H54 (cell line): ENCODE data around the gene IL36A.

Source experiments
- DNase-seq: peaks from one replicate; pipeline ENCODE4 v3.0.0; 2011; ENCODE audit warnings: low spot score, mixed read lengths; ENCODE audit not compliant: insufficient read length
- FAIRE-seq: peaks from 3 replicates; lab custom pipeline; 2011; peaks lifted over from hg19 to GRCh38; lab: Jason Lieb, UNC
- POLR2A ChIP-seq: IDR thresholded peaks from 2 replicates; pipeline ENCODE4 v1.6.1; 2011; ENCODE audit warnings: low read depth, mild to moderate bottlenecking, low read length

IL36A gene

DNA sequence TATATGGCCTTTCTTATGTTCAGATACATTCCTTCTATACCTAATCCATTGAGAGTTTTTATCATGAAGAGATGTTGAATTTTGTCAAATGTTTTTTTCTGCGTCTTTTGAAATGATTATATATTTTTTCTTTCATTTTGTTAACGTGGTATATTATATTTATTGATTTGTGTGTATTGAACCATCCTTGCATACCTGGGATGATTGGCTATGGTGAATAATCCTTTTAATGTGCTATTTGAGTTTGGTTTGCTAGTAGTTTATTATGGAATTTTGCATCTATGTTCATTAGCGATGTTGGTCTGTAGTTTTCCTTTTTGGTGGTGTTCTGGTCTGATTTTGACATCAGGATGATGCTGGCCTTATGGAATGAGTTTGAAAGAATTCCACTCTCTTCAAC, 15.6 kb upstream of the IL36A start:
- no peak for DNase-seq
- no peak for TF ChIP-seq POLR2A
- FAIRE-seq, result no peak

DNA sequence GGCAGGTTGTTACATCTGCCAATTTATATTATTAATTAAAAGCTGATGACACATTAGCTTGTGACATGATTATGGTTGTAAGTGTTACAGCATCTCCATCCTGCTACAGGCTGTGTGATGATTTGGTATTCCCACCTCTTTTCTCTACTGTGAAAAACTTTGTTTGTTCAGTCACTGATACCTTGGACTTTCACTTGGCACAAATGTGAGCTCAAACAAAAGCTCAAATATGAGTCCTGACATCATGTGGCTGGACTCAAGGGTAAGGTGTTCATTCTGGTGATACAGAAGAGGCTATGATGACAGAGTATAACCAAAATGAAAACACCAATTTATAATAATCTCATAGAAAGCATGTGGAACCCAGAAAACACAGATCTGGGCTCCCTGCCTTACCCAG, 11.4 kb upstream of the IL36A start:
- no peak for TF ChIP-seq POLR2A
- no peak for FAIRE-seq
- no peak for DNase-seq

DNA sequence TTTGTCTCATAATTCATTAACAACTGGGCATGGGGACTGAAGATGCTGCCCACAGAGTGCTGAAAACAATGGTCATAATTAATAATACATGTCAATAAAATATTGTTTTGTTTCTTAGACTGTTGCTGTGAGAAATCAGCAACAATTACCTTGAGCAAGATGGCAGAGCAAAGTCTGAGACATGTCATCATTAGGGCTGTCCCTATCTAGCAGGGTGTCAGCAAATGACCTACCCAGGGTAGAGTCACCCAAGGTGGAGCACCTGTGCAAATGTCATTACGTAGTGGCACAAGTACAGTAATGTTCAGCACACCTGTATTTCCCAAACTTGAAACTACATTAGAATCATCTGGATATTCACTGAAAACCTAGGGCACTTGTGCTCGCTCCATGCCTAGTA, 10.6 kb upstream of the IL36A start:
- DNase-seq (no peak), FAIRE-seq (no peak)
- no peak for TF ChIP-seq POLR2A

GRCh38 chr2:112995346-112995920, 9.8 kb upstream of the IL36A start:
- no peak for TF ChIP-seq POLR2A
- FAIRE-seq, result no peak
- no peak for DNase-seq

- no peak for TF ChIP-seq POLR2A
- FAIRE-seq (no peak), DNase-seq (no peak)
Measured at GRCh38 chr2:112996635-112997034, 8.6 kb upstream of the IL36A start.

- no peak for FAIRE-seq
- no peak for DNase-seq
- no peak for TF ChIP-seq POLR2A
Measured at GRCh38 chr2:112997151-112997550, 8.1 kb upstream of the IL36A start.

- DNase-seq, result no peak
- no peak for FAIRE-seq
- no peak for TF ChIP-seq POLR2A
Measured at GRCh38 chr2:113000436-113000835, 4.8 kb upstream of the IL36A start.

GRCh38 chr2:113002677-113003076, 2.6 kb upstream of the IL36A start:
- no peak for DNase-seq
- no peak for TF ChIP-seq POLR2A
- no peak for FAIRE-seq

GRCh38 chr2:113007250-113007649, 2.0 kb downstream of the IL36A start:
- TF ChIP-seq POLR2A, result no peak
- DNase-seq, result no peak
- FAIRE-seq, result no peak

GRCh38 chr2:113009622-113010021, 4.4 kb downstream of the IL36A start:
- no peak for FAIRE-seq
- DNase-seq, result no peak
- no peak for TF ChIP-seq POLR2A

GRCh38 chr2:113010088-113010487, 4.8 kb downstream of the IL36A start:
- TF ChIP-seq POLR2A, result no peak
- peak; percentile 20 for FAIRE-seq
- no peak for DNase-seq

- FAIRE-seq, result no peak
- TF ChIP-seq POLR2A, result no peak
- no peak for DNase-seq
Measured at GRCh38 chr2:113011108-113011507, 5.8 kb downstream of the IL36A start.

DNA sequence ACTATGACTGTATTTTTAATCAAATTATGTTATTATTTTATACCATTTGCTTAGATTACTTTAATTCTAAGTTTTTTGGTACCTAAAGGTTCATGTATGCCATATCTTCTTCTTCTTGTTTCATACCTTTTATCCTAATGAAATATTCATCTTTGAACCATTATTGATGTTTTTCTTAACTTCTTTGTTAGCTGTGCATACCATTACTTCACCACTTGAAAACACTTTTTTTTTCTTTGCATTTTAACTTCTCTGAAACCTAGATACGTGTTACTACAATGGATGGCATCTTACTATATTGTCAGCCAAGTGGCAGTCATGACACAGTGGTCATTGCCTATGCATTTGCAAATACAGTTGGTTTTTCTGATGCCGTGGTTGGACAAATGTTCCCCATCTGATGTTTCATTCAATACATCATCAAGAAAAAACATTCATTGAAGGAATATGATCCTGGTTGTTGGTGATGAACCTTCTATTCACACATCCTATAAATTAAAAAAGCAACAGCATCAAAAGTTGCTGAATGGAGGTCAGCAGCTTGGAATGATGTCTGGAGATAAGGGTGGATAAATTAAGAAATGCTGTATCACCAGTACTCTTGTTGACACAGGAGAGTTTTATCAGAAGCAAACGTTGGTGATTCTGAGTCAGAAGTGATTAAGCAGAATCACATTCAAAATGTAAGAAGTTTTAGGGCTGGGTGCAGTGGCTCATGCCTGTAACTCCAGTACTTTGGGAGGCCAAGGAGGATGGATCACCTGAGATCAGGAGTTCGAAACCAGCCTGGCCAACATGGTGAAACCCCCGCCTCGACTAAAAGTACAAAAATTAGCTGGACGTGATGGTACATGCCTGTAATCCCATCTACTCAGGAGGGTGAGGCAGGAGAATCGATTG, 7.4 kb downstream of the IL36A start:
- FAIRE-seq (peak; percentile 81), DNase-seq (peak; percentile 16)
- no peak for TF ChIP-seq POLR2A

- DNase-seq, result no peak
- TF ChIP-seq POLR2A, result no peak
- no peak for FAIRE-seq
Measured at GRCh38 chr2:113013336-113013661, 8.0 kb downstream of the IL36A start.

DNA sequence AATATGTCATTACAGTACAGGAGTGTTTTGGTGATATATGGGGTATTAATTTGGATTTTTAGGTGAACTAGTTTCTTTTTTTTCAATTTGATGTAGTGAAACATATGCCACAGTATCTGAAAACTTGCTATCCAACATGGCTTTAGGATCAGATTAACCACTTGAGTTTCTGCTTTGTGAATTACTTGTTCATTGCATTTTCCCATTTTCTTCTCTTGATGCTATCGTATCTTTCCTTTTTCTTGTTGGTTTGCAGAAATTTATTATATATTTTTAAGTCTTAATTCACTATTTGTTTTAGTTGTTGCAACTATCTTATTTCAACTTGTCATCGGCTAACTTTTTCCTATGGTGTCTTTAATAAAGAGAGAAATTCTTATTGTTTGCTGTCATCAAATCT, 8.8 kb downstream of the IL36A start:
- TF ChIP-seq POLR2A, result no peak
- no peak for DNase-seq
- FAIRE-seq, result no peak
